ENCODE measurements around the gene PDZRN3.

DNA sequence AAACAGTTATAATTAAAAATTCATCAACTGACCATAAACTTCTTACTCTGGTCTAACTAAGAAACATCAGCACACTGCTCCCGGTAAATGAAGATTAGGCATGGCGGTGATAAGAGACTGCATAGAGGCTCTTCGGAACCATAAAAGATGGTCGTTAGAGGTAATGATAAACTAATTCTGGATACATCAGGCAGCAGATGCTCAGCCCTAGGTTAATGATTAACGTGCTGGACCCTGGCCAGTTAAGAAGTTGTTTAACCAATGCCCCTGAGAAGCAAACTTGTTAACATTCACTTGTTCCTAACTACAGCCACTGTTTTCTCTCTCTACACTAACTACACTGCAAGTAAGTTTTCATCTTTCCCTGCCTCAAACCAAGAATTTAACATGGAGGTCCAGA lies 111.5 kb downstream of the PDZRN3 start:
- TF ChIP-seq EZH2 (IDR thresholded peaks at IDR 0.05; ENCODE audit: insufficient read depth, low read length), result no peak
- TF ChIP-seq, protein P1, sequence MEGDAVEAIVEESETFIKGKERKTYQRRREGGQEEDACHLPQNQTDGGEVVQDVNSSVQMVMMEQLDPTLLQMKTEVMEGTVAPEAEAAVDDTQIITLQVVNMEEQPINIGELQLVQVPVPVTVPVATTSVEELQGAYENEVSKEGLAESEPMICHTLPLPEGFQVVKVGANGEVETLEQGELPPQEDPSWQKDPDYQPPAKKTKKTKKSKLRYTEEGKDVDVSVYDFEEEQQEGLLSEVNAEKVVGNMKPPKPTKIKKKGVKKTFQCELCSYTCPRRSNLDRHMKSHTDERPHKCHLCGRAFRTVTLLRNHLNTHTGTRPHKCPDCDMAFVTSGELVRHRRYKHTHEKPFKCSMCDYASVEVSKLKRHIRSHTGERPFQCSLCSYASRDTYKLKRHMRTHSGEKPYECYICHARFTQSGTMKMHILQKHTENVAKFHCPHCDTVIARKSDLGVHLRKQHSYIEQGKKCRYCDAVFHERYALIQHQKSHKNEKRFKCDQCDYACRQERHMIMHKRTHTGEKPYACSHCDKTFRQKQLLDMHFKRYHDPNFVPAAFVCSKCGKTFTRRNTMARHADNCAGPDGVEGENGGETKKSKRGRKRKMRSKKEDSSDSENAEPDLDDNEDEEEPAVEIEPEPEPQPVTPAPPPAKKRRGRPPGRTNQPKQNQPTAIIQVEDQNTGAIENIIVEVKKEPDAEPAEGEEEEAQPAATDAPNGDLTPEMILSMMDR (IDR thresholded peaks at IDR 0.05; ENCODE audit: insufficient read depth, low read depth, low read length), result no peak

All from astrocyte (in vitro differentiated cells and primary cell).